ENCODE measurements around the gene FBXL13.

FBXL13 gene

GRCh38 chr7:102829075-102829474 lies 245.5 kb downstream of the FBXL13 start:
- Histone ChIP-seq H3K36me3 (no peaks in the 10 kb centered on the region), H3K27ac (no peak overlapping the region), H3K9me3 (ENCODE audit: severe bottlenecking) (no peaks in the 10 kb centered on the region), H3K27me3 (ENCODE audit: insufficient read depth, low read depth, severe bottlenecking) (no peaks in the 10 kb centered on the region), H3K4me3 (ENCODE audit: low read depth, low read length) (no peak overlapping the region)
- no peak for TF ChIP-seq CTCF (IDR thresholded peaks at IDR 0.05; ENCODE audit: low read depth, low read length)
- no peak for DNase-seq

DNA sequence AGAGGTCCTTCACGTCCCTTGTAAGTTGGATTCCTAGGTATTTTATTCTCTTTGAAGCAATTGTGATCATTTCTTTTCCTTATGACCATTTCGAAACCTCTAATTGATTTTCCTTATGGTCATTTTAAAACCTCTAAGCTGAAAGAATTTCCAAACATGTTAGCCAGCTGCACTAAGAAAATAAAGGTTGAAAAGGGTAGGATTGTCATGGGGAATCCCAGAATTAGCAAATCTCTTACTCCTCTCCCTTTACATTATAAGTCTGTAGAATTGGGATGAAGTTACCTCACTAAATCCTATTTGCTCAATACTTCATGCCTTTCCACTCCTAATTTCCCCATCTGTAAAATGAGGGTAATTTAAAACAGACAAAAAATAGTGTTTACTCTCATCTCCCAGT lies 246.3 kb downstream of the FBXL13 start:
- H3K27ac ChIP-seq, result no peak overlapping the region
- H3K9me3 ChIP-seq (ENCODE audit: severe bottlenecking), result no peaks in the 10 kb centered on the region
- DNase-seq, result no peak
- no peaks in the 10 kb centered on the region for H3K36me3 ChIP-seq
- TF ChIP-seq CTCF (IDR thresholded peaks at IDR 0.05; ENCODE audit: low read depth, low read length), result no peak
- no peak overlapping the region for H3K4me3 ChIP-seq (ENCODE audit: low read depth, low read length)
- H3K27me3 ChIP-seq (ENCODE audit: insufficient read depth, low read depth, severe bottlenecking), result no peaks in the 10 kb centered on the region

GRCh38 chr7:102823390-102824119 lies 251.0 kb downstream of the FBXL13 start:
- H3K36me3 ChIP-seq, result no peaks in the 10 kb centered on the region
- DNase-seq, result no peak
- TF ChIP-seq CTCF (IDR thresholded peaks at IDR 0.05; ENCODE audit: low read depth, low read length), result no peak
- no peaks in the 10 kb centered on the region for H3K27me3 ChIP-seq (ENCODE audit: insufficient read depth, low read depth, severe bottlenecking)
- H3K27ac ChIP-seq, result no peak overlapping the region
- H3K9me3 ChIP-seq (ENCODE audit: severe bottlenecking), result no peaks in the 10 kb centered on the region
- no peak overlapping the region for H3K4me3 ChIP-seq (ENCODE audit: low read depth, low read length)

- TF ChIP-seq CTCF (IDR thresholded peaks at IDR 0.05; ENCODE audit: low read depth, low read length), result no peak
- no peak overlapping the region for H3K4me3 ChIP-seq (ENCODE audit: low read depth, low read length)
- H3K9me3 ChIP-seq (ENCODE audit: severe bottlenecking), result no peaks in the 10 kb centered on the region
- no peak overlapping the region for H3K27ac ChIP-seq
- DNase-seq, result no peak
- H3K36me3 ChIP-seq, result no peaks in the 10 kb centered on the region
- H3K27me3 ChIP-seq (ENCODE audit: insufficient read depth, low read depth, severe bottlenecking), result no peaks in the 10 kb centered on the region
Measured at GRCh38 chr7:102821994-102822747, 252.4 kb downstream of the FBXL13 start.

DNA sequence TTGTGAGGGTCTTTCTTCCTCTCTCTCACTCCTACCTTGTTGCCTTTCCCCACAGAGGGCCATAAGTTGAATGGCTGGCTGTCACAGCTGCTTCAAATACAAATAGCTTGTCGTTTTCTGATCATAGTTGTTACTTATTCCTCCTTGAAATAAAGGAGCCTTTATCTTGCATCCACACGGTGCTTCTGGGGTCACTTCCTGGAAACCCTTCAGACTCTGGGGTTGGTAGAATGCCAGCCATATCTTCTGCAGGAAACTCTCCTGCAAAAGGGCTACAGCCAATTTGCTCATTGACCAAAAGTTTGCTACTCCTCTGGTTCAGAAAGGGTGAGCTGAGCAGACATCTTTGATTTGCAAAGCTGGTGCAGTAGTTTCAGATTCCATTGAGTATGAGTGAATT lies 255.4 kb downstream of the FBXL13 start:
- Histone ChIP-seq H3K36me3 (no peaks in the 10 kb centered on the region; the same call in 1 of the 2 replicates), H3K4me3 (ENCODE audit: low read depth, low read length) (no peak overlapping the region), H3K27ac (no peak overlapping the region), H3K9me3 (ENCODE audit: severe bottlenecking) (no peaks in the 10 kb centered on the region), H3K27me3 (ENCODE audit: insufficient read depth, low read depth, severe bottlenecking) (no peaks in the 10 kb centered on the region)
- TF ChIP-seq CTCF (IDR thresholded peaks at IDR 0.05; ENCODE audit: low read depth, low read length), result no peak
- no peak for DNase-seq
